OCI-LY3 (cell line): ENCODE measurements around the gene C17orf113.

ENCODE experiments used
- H2AFZ ChIP-seq: fragments of 200-600, 300-600 bp; shearing (Covaris generic); 2 replicates; pipeline ENCODE4 v1.6.0; 2014; ENCODE audit warnings: antibody characterized with exemption, low read depth, low read length
- H3K27ac ChIP-seq: fragments of 200-600, 300-600 bp; sonication (generic); 2 replicates; pipeline ENCODE4 v1.5.1; 2014; ENCODE audit warnings: mild to moderate bottlenecking, low read length, moderate library complexity, mixed read lengths
- H3K27me3 ChIP-seq: fragments of 200-600, 300-600 bp; sonication (generic); 2 replicates; pipeline ENCODE4 v1.6.1; 2014; ENCODE audit warnings: low read depth, low read length, mixed read lengths
- H3K36me3 ChIP-seq: fragments of 200-600, 300-600 bp; sonication (generic); replicated peaks from 2 replicates; pipeline ENCODE3; 2014; ENCODE audit warnings: low read depth, low read length, mixed read lengths
- H3K4me1 ChIP-seq: fragments of 300-600, 200-600 bp; sonication (generic); 2 replicates; pipeline ENCODE4 v1.6.1; 2014; ENCODE audit warnings: low read length, mixed read lengths
- H3K4me2 ChIP-seq: fragments of 200-600, 300-600 bp; sonication (generic); 2 replicates; pipeline ENCODE4 v1.6.1; 2014; ENCODE audit warnings: low read length, mixed read lengths
- H3K4me3 ChIP-seq: fragments of 300-600, 200-600 bp; sonication (generic); 2 replicates; pipeline ENCODE4 v1.5.1; 2014; ENCODE audit warnings: antibody characterized with exemption, mild to moderate bottlenecking, low read length, moderate library complexity
- H3K79me2 ChIP-seq: fragments of 300-600, 200-600 bp; shearing (Covaris generic); 2 replicates; pipeline ENCODE4 v1.6.1; 2014; ENCODE audit warnings: mild to moderate bottlenecking, low read length, mixed read lengths
- H3K9ac ChIP-seq: fragments of 300-600, 200-600 bp; shearing (Covaris generic); 2 replicates; pipeline ENCODE4 v1.6.0; 2014; ENCODE audit warnings: mild to moderate bottlenecking, low read length, moderate library complexity
- H3K9me3 ChIP-seq: fragments of 200-600, 300-600 bp; shearing (Covaris generic); 2 replicates; pipeline ENCODE4 v1.6.1; 2014; ENCODE audit warnings: low read length, mixed read lengths; ENCODE audit not compliant: insufficient read depth
- H4K20me1 ChIP-seq: fragments of 200-600, 300-600 bp; sonication (generic); 2 replicates; pipeline ENCODE4 v1.6.1; 2016; ENCODE audit warnings: low read length, mixed read lengths; ENCODE audit not compliant: insufficient read depth
- EZH2phosphoT487 ChIP-seq: fragments of 200-600 bp; shearing (Covaris generic); IDR thresholded peaks from 2 replicates; pipeline ENCODE4 v1.6.1; 2018; ENCODE audit warnings: antibody characterized with exemption, mixed run types, low read depth
- TF ChIP-seq, protein P1 (sequence below): fragments of 200-600, 300-600 bp; sonication (generic); IDR thresholded peaks from 2 replicates; pipeline ENCODE4 v1.5.1; 2014; ENCODE audit warnings: antibody characterized with exemption, low read length, low read depth

The C17orf113 gene

DNA sequence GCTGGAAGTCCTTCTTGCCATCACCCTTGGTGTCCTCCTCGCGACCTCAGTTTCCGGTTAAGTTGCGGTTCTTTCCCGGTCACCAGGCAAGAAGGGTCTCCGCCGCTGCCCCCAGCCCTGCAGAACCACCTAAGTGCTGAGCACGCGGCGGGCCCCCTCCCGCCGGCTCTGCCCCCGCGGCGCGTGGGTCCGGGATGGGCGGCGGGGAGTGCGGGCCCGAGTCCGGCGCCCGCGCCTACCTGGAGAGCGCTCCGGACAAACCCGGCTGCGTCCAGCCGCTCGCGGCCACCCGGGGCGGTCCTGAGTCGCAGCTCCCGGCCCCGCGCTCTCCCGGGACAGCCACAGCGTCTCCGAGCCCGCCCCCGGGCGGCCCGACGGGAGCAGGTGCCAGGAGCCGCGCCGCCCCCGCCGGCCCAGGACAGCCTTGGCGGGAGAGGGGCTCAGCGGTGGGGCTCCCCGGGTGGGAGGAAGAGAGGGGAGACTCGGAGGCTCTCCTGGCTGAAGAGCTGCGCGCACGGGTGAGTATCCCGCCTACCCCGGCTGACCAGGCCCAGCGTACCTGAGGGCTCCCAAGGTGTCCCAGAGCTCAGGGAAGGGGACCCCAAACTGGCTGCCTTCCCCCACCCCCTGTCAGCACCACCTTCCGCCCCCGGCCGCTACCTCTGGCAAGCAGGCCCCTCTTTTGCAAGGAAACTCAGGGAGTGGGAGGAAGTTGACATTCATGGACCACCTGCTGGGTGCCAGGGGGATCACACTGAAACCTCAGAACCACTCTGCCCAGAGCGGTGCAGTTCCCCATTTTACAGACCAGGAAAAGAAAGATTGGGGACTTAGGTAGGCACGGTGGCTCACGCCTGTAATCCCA lies 22.2 kb upstream of the C17orf113 start:
- no peak overlapping the region for H3K9ac ChIP-seq
- no peak for TF ChIP-seq EZH2phosphoT487
- TF ChIP-seq, protein P1, sequence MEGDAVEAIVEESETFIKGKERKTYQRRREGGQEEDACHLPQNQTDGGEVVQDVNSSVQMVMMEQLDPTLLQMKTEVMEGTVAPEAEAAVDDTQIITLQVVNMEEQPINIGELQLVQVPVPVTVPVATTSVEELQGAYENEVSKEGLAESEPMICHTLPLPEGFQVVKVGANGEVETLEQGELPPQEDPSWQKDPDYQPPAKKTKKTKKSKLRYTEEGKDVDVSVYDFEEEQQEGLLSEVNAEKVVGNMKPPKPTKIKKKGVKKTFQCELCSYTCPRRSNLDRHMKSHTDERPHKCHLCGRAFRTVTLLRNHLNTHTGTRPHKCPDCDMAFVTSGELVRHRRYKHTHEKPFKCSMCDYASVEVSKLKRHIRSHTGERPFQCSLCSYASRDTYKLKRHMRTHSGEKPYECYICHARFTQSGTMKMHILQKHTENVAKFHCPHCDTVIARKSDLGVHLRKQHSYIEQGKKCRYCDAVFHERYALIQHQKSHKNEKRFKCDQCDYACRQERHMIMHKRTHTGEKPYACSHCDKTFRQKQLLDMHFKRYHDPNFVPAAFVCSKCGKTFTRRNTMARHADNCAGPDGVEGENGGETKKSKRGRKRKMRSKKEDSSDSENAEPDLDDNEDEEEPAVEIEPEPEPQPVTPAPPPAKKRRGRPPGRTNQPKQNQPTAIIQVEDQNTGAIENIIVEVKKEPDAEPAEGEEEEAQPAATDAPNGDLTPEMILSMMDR = no peak
- peaks cover 17% of the 10 kb centered on the region for H3K4me1 ChIP-seq
- no peak overlapping the region for H2AFZ ChIP-seq
- H3K27ac ChIP-seq = no peak overlapping the region
- H3K4me3 ChIP-seq = no peak overlapping the region
- H3K4me2 ChIP-seq = 0 out of 2 replicates have a peak overlapping the region, but pooled peaks have one; percentile 1
- H3K27me3 ChIP-seq = no peaks in the 10 kb centered on the region
- peaks cover 90% of the 10 kb centered on the region for H4K20me1 ChIP-seq
- H3K9me3 ChIP-seq = no peaks in the 10 kb centered on the region
- peaks cover 92% of the 10 kb centered on the region for H3K79me2 ChIP-seq
- peaks cover 24% of the 10 kb centered on the region for H3K36me3 ChIP-seq

GRCh38 chr17:42071810-42072209 lies 21.4 kb upstream of the C17orf113 start:
- no peak overlapping the region for H3K9ac ChIP-seq
- H3K27ac ChIP-seq = no peak overlapping the region
- no peak overlapping the region for H3K4me3 ChIP-seq
- no peak overlapping the region for H2AFZ ChIP-seq
- peaks cover 92% of the 10 kb centered on the region for H3K79me2 ChIP-seq
- H3K4me2 ChIP-seq = no peak overlapping the region
- TF ChIP-seq EZH2phosphoT487 = no peak
- TF ChIP-seq, protein P1 = no peak
- H3K4me1 ChIP-seq = peaks cover 17% of the 10 kb centered on the region
- peaks cover 90% of the 10 kb centered on the region for H4K20me1 ChIP-seq
- H3K36me3 ChIP-seq = peaks cover 23% of the 10 kb centered on the region
- no peaks in the 10 kb centered on the region for H3K27me3 ChIP-seq
- H3K9me3 ChIP-seq = no peaks in the 10 kb centered on the region

DNA sequence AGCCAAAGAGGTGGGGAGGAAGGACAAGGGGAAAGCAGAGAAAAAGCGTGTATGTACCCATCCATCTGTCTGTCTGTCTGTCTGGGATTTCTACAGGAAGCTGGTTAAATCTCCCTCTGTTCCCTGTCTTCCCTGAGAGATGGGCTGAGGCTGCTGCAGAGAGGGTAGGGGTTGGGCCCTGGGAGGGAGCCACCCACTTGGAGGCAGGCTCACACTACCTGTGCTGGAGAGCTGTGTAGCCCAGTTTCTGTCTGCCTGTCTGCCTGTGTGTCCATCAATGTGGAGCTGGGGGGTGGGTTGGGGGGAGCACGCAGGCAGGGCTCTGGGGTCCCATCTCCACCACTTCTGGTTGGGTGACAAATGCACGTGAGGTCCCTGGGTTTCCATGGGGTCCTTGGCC lies 18.6 kb upstream of the C17orf113 start:
- Histone ChIP-seq H3K79me2 (peaks cover 96% of the 10 kb centered on the region), H3K27ac (no peak overlapping the region), H3K4me1 (peaks cover 34% of the 10 kb centered on the region), H2AFZ (no peak overlapping the region), H3K4me3 (no peak overlapping the region), H3K36me3 (peaks cover 22% of the 10 kb centered on the region), H4K20me1 (peaks cover 91% of the 10 kb centered on the region), H3K27me3 (no peaks in the 10 kb centered on the region), H3K9ac (no peak overlapping the region), H3K4me2 (no peak overlapping the region), H3K9me3 (no peaks in the 10 kb centered on the region)
- TF ChIP-seq, protein P1 = no peak
- TF ChIP-seq EZH2phosphoT487 = no peak

DNA sequence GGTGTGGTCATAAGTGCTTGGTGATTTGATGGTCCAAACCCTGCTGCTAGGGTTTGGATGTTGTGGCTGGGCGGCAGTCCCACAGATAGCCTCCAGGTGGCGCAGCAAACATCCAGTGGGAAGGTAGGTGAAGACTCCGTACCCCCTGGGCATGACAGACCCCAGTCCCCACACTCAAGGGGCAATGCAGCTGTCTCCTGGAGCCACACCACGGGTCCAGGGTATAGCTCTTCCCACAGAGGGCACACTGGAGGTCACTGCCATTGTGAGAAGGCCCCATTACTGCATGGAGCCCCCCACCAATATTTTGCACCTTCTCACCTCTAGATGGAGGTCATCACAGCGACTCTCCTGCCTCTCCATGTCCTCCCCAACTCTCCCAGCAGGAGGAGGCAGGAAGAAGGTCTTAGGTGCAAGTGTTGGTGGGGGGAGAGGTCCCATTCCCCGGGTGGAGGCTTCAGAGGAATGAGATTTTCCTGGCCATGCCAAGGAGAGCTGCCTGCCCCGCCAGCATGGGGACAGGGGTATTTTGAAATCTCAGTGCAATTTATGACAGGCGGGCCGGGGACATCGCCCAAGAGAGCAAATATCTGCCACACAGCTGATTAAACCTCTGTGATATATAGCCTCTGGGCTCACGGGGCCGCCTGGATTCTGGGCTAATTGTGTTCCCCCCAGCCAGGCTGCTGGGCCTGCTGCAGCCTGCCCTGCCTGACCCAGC lies 17.1 kb upstream of the C17orf113 start:
- H3K9me3 ChIP-seq = no peaks in the 10 kb centered on the region
- peaks cover 86% of the 10 kb centered on the region for H4K20me1 ChIP-seq
- H3K36me3 ChIP-seq = peaks cover 26% of the 10 kb centered on the region
- H2AFZ ChIP-seq = no peak overlapping the region
- no peak overlapping the region for H3K4me2 ChIP-seq
- H3K9ac ChIP-seq = no peak overlapping the region
- TF ChIP-seq EZH2phosphoT487 = no peak
- TF ChIP-seq, protein P1 = peak; percentile 94
- peaks cover 96% of the 10 kb centered on the region for H3K79me2 ChIP-seq
- no peak overlapping the region for H3K4me3 ChIP-seq
- peaks cover 29% of the 10 kb centered on the region for H3K4me1 ChIP-seq
- no peaks in the 10 kb centered on the region for H3K27me3 ChIP-seq
- no peak overlapping the region for H3K27ac ChIP-seq
